GM20431 (cell line): ENCODE results near the gene GLCCI1.
"Not testable (repeated sequence)": the region's sequence is repeated elsewhere in the genome, so short reads cannot be mapped to it uniquely, and the experiment has no call there.

ENCODE experiments used
- in situ Hi-C: fragments of 300-500 bp; cut with MseI, MboI; formaldehyde crosslinking; loops from one replicate; pipeline ENCODE4 v1.15.0; 2020; ENCODE audit warnings: low sequenced_read_pairs; ENCODE audit not compliant: unreplicated experiment

GLCCI1 gene

DNA sequence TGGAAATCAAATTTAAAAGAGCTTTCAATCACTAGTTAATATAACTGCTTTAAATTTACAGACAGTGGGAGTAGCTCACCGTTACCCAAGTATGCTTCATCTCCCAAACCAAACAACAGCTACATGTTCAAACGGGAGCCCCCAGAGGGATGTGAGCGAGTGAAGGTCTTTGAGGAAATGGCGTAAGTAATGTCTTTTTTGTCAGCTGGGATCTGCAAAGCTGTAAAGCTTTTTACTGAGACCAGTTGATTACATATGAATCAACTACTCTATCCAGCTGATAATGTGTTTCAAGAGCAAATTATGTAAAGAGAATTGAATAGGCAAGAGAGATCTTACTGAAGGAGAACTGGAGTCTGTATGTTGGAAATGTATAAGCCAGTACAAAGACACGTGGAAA lies 116.2 kb downstream of the GLCCI1 start:
- in situ Hi-C loops, result no loop called here

DNA sequence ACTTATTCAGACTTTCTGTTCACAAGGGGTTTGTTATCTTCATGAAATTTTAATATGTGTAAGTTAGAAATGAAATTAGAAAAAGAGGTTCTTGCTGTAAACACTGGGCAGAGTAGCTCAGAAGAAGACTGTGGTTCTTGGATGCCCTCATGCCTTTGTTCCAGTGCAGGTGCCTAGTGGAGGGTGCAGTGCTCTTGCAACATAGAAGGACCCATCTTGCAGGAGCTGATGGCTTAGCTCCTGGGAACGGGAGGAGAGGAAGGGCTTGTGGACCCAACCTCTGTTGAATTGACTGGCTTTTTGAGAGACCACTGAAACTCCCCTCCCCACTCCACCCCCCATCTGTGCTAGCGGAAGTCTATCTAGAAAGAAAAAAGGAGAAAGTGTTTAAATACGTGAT lies 116.8 kb downstream of the GLCCI1 start:
- in situ Hi-C loops, result no loop called here

DNA sequence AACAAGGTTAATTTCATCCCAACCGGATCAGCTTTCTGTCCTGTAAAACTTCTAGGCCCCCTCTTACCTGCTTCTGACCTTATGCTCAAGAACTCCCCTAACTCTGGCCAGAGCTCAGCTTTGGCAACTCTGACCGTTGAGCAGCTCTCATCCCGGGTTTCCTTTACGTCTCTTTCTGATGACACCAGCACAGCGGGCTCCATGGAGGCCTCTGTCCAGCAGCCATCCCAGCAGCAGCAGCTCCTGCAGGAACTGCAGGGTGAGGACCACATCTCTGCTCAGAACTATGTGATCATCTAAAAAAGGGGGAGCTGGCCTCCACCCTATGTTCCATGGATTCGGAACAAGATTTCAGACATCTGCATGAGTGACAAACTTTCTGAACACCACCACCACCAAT lies 117.6 kb downstream of the GLCCI1 start:
- in situ Hi-C loops, result no loop called here

DNA sequence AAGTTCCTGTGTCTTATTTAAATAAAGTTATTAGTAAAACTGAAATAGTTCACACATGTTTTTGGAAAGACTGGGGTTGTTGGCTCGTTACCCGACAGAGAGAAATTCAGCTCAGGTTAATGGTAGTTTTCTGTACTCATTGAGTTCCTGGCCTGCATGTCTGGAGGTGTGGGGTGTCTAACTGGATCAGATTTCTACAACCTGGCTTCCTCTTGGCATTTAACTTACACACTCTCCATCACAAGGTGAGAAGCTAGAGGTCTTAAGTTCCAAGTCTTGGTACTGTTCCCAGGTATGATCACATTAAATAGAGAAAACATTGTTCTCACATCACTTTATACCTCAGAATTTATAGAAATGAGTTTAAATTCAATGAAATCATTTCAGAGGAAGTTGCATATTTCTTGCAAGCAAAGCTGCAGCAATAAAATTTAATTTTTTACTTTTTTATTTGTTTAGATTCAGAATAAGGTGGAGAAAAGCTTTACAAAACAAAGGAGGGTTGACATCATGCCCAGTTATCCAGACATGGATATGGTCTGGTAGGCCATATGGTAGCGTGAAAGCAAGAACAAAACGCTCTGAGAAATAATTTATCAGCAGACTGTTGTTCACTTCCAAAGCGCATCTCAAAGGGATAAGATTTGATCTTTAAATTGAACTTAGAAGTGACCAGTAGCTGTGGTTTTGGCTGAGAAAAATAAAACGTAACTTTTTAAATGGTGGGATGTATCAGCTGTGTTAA lies 120.6 kb downstream of the GLCCI1 start:
- in situ Hi-C loops, result no loop called here

DNA sequence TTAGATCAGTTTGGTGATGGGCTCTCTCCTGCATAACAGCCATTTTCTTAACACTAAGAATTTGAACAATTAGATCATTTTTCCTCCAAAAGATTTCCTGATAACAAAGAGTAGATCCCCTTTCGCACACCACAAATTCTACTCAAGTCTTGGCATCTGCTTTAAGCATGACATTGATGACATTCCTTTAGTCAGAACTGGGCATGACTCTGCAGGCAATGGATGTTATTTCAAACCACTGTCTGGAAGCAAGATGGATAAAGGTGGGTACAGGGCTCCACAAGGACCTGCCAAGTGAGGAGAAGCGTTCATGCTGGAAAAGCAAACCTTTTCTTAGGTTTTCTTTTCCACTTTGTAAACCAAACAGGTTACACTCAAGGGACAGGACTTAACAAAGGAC lies 123.5 kb downstream of the GLCCI1 start:
- in situ Hi-C loops, result no loop called here

GRCh38 chr7:8094164-8095140 lies 125.9 kb downstream of the GLCCI1 start:
- in situ Hi-C loops, result no loop called here

- in situ Hi-C loops, result not testable (repeated sequence)
Measured at GRCh38 chr7:8101292-8101691, 132.7 kb downstream of the GLCCI1 start.

GRCh38 chr7:8103282-8103681 lies 134.7 kb downstream of the GLCCI1 start:
- in situ Hi-C loops, result no loop called here

DNA sequence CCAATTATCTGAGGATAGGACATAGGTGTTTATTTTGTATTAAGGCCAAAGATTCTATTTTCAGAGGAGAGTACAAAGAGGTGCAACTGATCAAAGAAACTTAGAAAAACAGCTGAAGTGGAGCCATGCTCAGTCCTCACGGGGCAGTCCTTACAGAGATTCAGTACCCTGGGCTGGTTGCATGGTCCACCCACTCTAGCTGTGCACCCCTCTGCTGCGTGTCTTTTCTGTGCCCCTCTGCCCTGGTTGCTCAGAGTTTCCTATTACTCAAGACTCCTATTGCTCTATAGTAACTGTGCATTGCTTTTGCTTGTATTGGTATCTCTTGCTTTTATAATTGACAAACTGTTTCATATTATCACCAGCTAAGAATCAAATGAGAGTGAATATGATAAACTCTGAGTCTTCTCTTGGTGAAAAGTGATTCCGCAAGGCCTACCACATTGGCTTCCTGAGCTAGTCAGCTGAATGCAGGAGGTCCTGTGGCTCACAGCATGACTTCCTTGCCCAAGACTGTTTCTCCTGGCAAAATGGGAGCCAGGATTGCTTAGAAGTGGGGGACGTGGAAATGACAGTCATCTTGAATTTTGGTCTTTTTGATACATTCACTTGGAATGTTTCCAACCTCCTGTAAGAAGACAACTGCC lies 137.0 kb downstream of the GLCCI1 start:
- in situ Hi-C loops, result no loop called here

- in situ Hi-C loops, result no loop called here
Measured at GRCh38 chr7:8109196-8110022, 140.8 kb downstream of the GLCCI1 start.

DNA sequence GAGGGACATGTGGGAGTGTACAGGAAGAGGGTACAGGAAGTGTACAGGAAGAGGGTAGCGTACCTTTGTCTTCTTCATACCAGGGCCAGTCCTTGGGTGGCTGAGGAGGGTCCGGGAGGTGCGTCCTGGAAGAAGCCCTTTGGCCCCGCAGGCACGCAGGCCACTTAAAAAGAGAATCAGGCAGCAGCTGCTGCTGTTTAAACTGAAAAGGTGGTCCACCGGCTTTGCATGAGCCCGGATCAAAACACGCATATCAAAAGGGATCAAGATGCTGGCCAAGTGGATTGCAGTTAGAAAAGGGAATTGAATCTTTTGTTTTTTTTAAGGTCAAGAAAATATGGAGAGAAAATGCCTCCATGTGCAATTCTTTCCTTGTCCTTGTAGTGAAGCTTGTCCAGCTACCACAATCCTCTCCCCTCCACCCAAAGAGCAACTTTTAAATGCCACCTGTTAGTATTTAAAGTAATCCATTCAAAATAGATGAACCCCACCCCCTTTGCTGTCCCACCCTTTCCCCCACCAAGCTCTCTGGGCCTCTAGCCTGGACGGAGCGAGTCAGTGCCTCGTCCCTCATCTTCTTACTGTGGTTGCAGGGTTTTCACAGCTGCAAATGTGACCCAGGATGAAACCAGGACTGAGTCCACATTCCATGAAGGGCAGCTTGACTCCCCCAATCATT lies 142.8 kb downstream of the GLCCI1 start:
- in situ Hi-C loops, result no loop called here

DNA sequence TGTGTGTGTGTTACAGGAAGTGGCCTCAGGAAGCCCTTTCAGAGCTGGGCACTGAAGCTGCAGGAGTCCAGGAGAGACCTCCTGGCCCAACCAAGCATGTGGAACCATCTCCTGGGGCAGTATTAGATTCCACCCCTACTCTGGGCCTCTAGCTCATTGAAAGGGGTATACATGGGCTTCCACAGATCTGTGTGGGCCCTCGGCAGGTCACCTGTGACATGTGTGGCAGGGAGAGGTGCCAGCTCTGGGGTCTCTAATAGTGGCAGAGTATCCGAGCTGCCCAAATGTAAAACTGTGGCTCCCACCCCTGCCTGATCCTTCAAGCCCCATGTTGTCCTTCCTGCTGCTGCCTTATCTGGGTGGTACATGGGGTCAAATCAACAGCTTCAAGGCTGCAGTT lies 144.1 kb downstream of the GLCCI1 start:
- in situ Hi-C loops, result no loop called here

DNA sequence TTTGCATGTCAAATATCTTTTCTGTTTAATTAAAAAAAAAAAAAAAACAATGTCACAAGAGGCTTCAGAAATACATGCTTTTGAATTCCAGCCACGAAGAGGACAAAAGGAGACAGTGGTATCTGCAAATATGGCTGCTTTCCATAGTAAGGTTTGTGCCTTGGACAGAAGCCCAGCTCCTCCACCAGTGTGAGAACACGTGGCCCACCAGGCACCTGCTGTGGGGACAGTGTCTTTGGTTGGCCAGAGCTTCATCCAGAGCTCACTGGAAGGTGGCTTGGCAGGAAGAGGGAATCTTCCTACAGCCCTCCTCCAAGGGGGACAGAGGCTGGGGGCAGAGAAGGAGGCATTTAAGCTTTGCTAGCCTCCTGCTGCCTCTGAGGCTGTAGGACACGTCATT lies 144.6 kb downstream of the GLCCI1 start:
- in situ Hi-C loops, result no loop called here

- in situ Hi-C loops, result no loop called here
Measured at GRCh38 chr7:8114175-8114574, 145.6 kb downstream of the GLCCI1 start.

DNA sequence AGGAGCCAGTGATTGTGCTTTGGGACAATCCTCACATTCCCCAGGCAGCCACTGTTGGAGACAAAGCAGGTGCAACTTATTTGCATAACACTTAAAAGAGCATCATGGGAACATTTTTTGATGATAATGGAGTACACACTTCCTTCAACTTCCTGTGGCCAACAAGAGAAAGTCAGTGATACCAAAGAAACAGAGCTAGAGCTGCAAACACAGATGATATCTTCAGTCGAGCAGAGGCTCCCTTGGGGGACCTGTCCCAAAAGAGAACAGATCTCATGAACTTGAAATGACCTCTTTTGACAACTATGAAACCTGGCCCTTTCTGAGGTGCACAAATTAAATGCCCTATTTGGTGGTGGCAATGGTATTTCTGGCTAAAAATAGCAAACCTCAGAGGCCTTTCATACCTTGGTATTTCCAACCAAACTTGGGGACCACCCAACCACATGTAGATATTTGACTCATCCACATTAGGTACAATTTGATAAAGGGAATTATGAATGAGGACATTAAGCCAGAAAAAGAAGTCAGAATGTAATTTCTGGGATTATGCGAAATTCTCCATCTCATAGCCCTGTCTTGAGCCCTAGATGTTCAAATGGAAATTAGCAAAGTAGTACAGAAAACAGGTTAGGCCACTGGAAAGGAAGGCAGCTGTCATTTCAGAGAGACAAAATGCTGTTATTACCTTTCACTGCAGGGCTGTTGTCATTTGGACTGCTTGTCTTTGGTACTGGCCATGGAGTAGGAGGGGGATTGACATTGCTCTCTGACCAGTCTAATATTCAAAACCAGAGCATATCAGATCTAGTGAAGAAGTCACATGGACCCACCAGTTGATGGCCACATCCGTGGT lies 147.2 kb downstream of the GLCCI1 start:
- in situ Hi-C loops, result no loop called here

DNA sequence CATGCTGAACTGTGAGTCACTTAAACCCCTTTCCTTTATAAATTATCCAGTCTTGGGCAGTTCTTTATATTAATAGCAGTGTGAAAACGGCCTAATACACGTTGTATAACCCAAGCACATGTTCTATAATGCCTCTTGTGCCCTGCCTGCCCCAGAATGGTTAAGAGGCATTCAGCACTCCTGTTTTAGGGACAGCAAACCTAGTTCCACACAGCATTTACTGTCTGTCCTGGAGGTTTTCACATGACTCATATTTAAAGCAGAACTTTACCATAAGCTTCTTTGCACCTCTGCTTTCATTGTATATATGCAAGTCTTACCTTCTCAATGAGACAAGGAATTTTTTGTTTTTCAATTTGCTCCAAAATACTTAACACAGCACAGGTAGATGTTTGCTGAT lies 148.6 kb downstream of the GLCCI1 start:
- in situ Hi-C loops, result no loop called here

DNA sequence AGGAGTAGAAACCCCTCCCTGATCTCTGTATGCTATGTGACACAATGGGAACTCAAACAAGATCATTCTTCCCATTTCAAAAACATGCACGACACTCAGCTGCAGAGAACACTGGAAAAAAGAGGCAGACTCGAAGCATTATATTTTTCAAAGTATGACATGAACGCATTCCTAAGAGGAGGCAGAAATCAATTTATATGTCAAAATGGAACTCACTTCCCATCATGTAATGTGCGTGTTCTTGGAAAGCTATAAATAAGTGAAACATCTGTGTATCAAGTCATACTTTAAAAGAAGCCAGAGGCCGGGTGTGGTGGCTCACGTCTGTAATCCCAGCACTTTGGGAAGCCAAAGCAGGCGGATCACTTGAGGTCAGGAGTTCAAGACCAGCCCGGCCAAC lies 150.7 kb downstream of the GLCCI1 start:
- in situ Hi-C loops, result no loop called here

DNA sequence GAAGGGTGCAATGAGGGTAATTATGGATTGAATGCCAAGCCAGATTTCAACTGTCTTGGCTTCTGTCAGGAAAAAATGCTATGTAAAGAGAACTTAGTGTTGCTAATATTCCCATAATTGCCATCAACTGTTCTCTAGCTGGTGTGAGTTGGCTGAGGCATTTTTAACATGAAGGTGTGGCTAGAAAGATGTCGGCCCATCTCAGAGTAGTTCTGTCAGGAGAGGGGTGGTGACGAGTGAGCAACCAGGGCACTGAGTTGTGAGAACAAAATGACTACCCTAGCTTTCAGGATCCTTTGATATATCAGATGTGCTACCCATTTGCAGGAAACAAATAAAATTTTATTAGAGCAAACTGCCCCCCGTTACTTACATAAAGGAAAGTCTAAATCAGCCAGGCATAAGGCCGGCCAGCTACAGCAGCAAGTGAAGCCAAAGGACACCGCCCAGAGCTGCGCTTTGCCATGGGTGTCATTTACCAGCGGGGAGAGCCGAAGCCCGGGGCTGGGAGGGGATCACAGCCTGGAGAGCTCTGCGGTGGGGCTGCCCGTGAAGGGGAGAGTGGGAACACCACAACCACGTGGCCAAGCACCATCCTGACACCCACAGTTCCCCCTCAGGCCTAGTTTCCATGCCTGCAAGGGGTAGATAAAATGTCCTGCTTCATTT lies 151.9 kb downstream of the GLCCI1 start:
- in situ Hi-C loops, result no loop called here
